ENCODE results near the gene IL31.
"Not testable (repeated sequence)": the region's sequence is repeated elsewhere in the genome, so short reads cannot be mapped to it uniquely, and the experiment has no call there.

The IL31 gene

GRCh38 chr12:122192441-122192840 is 18.4 kb upstream of the IL31 start:
- no peak for DNase-seq (ENCODE audit: low read depth in 3 of 3, low spot score in 1 of 3)

- DNase-seq (ENCODE audit: low read depth in 3 of 3, low spot score in 1 of 3), result peak in 2 of 3 donors; percentile 33 to 55
Observed at GRCh38 chr12:122190842-122191668, 17.0 kb upstream of the IL31 start.

- DNase-seq (ENCODE audit: low read depth in 3 of 3, low spot score in 1 of 3), result no peak
Observed at GRCh38 chr12:122189626-122190475, 15.8 kb upstream of the IL31 start.

- DNase-seq (ENCODE audit: low read depth in 3 of 3, low spot score in 1 of 3), result no peak
Observed at GRCh38 chr12:122187466-122187865, 13.4 kb upstream of the IL31 start.

GRCh38 chr12:122185494-122186082 is 11.6 kb upstream of the IL31 start:
- DNase-seq (ENCODE audit: low read depth in 3 of 3, low spot score in 1 of 3), result no peak

- no peak for DNase-seq (ENCODE audit: low read depth in 3 of 3, low spot score in 1 of 3)
Observed at GRCh38 chr12:122185079-122185478, 11.1 kb upstream of the IL31 start.

- no peak for DNase-seq (ENCODE audit: low read depth in 3 of 3, low spot score in 1 of 3)
Observed at GRCh38 chr12:122184517-122184916, 10.5 kb upstream of the IL31 start.

- no peak for DNase-seq (ENCODE audit: low read depth in 3 of 3, low spot score in 1 of 3)
Observed at GRCh38 chr12:122183588-122183940, 9.5 kb upstream of the IL31 start.

- DNase-seq (ENCODE audit: low read depth in 3 of 3, low spot score in 1 of 3), result no peak
Observed at GRCh38 chr12:122182887-122183587, 9.0 kb upstream of the IL31 start, which contains the start of gene LRRC43. TSS of gene LRRC43 (plus strand) at chr12:122183123. CDS start at chr12:122183145, 22 bp downstream.

GRCh38 chr12:122176473-122176872 is 2.5 kb upstream of the IL31 start:
- DNase-seq (ENCODE audit: low read depth in 3 of 3, low spot score in 1 of 3), result not testable (repeated sequence)

- no peak for DNase-seq (ENCODE audit: low read depth in 3 of 3, low spot score in 1 of 3)
Observed at GRCh38 chr12:122172262-122172939, 1.6 kb downstream of the IL31 start.

- DNase-seq (ENCODE audit: low read depth in 3 of 3, low spot score in 1 of 3), result no peak
Observed at GRCh38 chr12:122171399-122171798, 2.6 kb downstream of the IL31 start.

- DNase-seq (ENCODE audit: low read depth in 3 of 3, low spot score in 1 of 3), result no peak
Observed at GRCh38 chr12:122168492-122168891, 5.5 kb downstream of the IL31 start.

- no peak for DNase-seq (ENCODE audit: low read depth in 3 of 3, low spot score in 1 of 3)
Observed at GRCh38 chr12:122167356-122167925, 6.6 kb downstream of the IL31 start.

GRCh38 chr12:122166422-122167349 is 7.3 kb downstream of the IL31 start:
- peak in 1 of 3 donors; percentile 8 for DNase-seq (ENCODE audit: low read depth in 3 of 3, low spot score in 1 of 3)

GRCh38 chr12:122162976-122163375 is 11.0 kb downstream of the IL31 start:
- no peak for DNase-seq (ENCODE audit: low read depth in 3 of 3, low spot score in 1 of 3)

GRCh38 chr12:122161682-122162081 is 12.3 kb downstream of the IL31 start:
- no peak for DNase-seq (ENCODE audit: low read depth in 3 of 3, low spot score in 1 of 3)

- DNase-seq (ENCODE audit: low read depth in 3 of 3, low spot score in 1 of 3), result no peak
Observed at GRCh38 chr12:122160761-122161160, 13.3 kb downstream of the IL31 start.

GRCh38 chr12:122159882-122160281 is 14.1 kb downstream of the IL31 start:
- no peak for DNase-seq (ENCODE audit: low read depth in 3 of 3, low spot score in 1 of 3)
